Middle frontal gyrus (tissue), 1 donor: ENCODE measurements around the gene MYOT.

ENCODE experiments used
- DNase-seq: peaks from one replicate; pipeline ENCODE4 v3.0.0-alpha.2; 2015; ENCODE audit warnings: low spot score; ENCODE audit errors: extremely low spot score

MYOT gene, protein sequence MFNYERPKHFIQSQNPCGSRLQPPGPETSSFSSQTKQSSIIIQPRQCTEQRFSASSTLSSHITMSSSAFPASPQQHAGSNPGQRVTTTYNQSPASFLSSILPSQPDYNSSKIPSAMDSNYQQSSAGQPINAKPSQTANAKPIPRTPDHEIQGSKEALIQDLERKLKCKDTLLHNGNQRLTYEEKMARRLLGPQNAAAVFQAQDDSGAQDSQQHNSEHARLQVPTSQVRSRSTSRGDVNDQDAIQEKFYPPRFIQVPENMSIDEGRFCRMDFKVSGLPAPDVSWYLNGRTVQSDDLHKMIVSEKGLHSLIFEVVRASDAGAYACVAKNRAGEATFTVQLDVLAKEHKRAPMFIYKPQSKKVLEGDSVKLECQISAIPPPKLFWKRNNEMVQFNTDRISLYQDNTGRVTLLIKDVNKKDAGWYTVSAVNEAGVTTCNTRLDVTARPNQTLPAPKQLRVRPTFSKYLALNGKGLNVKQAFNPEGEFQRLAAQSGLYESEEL

DNA sequence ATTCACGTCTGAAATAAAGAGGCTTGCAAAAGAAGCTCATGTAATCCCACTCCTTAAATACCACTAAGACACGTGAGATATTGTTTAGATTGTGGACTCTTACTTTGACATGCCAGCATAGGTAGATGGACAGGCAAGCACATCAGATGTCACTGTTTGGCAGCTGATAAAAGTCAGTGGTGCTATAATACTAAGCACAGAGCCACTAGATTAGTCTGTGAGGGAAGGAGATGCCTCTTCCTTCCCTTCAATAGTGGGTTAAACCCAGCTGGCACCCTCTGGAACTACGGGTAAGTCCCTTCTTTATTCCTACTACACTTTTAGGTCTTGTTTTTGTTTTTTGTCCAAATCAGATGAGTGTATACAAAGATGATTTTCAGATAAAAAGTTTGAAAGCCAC is at the start of gene MYOT:
Gene MYOT, plus strand, starts transcription at position 197 of the 400 bp plus-strand sequence. CDS start 2,792 bp downstream, outside the sequence.
- no peak for DNase-seq

DNA sequence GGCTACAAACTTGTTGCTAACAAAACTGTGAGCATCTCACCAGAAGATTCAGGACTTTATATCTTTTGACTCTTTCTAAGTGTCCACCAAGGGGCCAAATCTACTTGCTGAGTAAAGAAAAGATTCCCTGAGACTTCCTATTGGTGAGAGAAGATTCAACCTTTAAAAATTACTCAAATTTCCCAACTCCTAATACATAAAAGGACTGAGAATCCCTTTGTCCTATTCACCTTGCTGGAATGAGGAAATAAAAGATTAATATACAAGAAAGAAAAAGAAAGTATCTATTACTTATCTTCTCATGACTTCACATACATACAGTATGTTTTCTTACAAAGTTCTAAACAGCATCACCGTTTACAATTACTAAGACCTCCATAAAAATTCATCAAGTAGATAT is 47.9 kb upstream of the MYOT start:
- no peak for DNase-seq

DNA sequence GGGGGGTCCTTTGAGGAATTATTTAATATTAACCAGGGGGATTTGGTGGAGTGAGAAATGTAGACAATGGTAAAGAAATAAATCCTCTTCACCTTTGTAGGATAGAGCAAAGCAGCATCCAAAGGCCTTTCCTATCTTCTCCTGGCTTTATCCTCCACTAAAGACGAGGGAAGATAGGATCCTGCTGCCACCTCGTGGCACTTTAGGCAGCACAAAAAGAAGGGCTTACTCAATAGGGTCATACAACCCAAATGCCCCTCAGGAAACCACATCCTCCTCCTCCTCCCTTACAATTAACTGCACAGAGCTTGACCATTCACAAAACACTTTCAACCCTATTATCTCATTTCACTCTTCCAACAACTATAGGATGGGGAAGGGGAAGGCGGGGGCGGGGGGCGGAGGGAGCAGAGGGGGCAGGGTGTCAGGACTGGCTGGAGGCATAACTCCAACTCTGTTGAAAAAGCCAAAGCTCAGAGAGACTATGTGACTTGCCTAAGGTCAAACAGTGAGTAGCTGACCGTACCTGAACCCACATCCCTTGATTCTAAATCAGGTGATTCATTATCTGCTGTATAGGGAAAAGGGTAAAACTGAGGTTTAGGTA is 45.4 kb upstream of the MYOT start:
- no peak for DNase-seq

DNA sequence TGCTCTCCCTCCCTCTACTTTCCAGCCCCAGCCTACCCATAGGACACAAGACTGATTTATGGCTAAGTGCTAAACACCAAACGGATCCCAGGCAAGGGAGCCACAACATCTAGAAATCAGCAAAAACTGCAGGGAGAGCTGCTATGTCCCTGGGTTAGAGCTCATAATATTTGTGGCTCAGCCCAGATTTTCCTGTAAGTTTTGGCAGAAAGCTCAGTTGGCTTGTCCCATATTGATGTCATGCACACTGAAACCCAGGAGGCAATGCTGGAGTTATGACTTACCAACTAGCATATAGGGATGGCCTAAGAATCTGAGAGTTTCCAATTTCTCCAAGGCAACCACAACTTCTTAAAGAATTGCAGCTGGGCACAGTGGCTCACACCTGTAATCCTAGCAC is 44.7 kb upstream of the MYOT start:
- no peak for DNase-seq

DNA sequence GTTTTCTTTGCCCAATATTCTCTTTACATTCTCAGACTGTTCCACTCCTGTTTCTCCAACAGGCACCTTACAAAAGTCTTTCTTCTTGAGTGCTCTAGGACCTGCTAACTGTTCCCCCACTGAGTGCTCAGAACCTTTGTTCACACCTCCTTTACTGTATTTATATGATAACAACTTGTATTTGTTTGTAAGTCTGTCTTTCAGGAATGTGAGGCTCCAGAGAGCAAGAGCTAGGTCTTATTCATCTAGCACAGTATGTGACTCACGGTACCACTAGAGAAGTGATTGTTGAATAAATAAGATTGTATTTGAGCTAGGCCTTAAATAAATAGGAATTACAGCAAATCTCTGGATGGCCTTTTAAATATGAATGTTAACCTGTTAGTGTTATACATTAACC is 42.5 kb upstream of the MYOT start:
- no peak for DNase-seq

DNA sequence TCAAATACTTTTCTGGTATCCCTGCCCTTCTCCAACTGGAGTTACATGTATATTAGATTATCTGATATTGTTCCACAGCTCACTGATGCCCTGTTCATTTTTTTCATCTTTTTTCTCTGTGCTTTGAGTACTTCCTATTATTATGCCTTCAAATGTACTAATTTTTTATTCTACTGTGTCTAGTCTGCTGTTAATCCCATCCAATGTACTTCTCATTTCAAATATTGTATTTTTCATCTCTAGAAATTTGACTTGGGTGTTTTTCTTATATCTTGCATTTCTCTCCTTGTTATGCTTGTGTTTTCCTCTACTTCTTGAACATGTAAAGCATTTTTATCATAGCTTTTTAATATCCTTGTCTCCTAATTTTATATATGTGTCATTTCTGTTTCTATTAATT is 41.6 kb upstream of the MYOT start:
- no peak for DNase-seq

DNA sequence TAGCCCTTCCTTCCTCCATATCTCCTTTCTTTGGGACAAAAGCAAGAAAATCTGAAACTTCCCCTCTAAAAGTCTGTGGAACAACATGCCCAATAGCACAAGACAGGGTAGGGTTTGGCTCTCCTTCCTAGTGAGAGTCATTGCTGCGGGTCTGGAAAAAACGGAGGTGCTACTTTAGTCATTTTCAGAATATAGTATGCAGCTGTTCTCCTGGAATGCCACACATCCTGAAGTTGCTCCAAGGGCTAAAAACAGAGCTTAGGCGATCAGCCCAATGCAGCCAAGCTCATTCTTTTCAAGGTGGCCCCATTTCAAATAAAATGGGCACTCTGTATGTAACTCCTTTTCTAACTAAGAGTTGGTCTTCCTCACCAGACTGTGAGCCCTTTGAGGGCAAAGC is 39.5 kb upstream of the MYOT start:
- no peak for DNase-seq

DNA sequence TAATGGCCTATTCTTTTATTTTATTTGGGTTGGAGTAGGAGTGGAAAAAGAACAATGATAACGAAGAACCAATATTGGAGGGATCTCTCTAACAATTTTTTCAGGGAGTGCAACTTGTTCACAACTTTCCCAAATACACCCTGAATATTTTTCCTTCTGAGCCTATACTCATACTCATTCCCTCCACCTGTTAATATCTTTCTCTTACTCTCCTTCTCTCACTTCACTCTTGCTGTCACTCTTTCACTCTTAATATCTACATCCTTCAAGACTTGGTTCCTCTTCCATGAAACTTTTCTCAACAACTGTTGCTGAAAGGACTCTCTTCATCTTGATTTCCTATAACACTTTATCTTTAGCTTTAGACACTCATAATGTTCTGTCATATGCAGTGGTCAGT is 39.0 kb upstream of the MYOT start:
- no peak for DNase-seq

DNA sequence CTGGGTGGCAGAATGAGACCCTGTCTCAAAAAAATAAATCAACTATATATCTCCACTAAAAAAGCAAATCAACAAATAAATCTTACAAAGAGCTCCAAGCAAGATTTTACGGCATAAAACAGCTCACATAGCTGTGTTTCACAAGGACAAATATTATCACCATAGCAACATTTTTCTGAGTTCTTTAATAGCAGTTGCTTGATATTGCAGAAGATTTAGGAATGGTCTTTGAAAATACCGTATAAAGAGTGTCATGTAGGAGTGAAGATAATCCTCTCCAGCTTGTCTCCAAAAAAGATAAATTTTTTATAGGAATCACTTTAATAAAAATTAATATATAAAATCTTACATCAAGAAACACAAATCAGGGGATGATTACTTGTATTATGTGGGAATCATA is 36.6 kb upstream of the MYOT start:
- no peak for DNase-seq

DNA sequence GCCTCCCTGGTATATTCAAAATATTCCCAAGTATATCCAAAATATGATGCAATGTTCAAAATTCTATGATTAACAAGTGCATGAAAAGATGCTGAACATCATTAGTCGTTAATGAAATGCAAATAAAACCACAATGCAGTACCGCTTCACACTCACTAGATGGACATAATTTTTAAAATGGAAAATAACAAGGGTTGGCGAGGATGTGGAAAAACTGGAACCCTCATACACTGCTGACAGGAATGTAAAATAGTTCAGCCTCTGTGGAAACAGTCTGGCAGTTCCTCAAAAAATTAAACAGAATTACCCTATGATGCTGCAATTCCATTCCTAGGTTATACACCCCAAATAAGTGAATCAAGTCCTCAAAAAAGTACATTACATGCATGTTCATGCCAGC is 36.1 kb upstream of the MYOT start:
- DNase-seq = no peak

DNA sequence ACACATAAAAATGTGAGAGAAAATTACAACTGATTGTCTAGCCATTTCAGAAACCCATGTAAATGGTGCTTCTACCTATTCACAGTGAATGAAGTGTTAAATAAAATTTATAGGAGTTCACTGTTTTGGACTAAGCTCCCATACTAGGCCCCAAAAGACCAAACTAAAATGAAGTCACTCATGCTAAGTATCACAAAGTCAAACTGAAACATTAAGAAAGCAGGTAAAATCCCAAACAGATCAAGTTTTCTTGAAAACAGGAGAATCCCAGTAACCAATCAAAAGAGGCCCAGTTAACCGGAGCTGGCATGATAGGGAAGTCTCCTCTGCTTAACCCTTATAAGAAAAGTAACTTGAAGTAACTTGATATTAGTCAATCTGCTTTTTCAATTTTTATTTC is 35.2 kb upstream of the MYOT start:
- DNase-seq = no peak

DNA sequence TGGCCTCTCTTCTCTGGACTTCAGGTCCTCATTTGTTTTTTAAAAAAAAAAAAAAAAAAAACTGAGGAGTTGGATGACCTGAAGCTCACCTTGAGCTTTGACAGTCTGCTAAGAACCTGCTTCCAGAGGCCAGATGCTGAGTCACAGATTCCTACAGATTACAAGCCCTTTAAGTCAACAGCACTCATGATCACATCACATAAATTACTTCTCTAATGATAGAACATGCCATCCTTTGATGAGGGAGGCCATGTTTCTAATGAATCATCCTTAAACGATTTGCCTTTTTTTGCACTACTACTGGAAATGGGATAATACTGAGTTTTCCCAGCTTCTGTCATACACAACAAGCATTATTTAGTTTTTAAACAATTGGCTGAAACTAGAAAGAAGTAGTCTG is 34.2 kb upstream of the MYOT start:
- no peak for DNase-seq

DNA sequence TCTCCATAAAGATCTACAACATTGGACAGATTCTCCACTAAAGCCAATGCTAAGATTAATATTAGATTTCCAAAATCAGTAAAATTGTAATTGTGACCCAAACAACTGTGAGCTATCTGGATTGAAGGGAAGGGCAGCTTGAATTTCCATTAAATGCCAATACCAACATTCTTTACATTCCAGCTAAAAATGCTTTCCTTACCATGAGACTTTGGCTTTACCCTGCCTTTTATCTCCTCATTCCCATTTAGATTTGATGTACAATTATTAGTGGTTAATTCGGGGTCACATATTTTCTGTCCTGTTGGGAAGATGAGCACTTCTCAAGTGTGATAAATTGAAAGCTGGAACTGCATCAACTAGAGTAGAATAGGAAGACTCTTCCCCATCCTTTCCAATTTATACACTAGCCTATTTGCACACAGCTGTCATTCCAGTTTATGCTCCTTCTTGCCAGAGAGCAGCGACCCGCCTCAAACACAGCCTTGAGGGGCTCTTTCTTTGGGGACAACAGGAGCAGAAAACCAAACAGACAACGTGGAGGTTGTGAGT is 33.1 kb upstream of the MYOT start:
- DNase-seq = no peak

DNA sequence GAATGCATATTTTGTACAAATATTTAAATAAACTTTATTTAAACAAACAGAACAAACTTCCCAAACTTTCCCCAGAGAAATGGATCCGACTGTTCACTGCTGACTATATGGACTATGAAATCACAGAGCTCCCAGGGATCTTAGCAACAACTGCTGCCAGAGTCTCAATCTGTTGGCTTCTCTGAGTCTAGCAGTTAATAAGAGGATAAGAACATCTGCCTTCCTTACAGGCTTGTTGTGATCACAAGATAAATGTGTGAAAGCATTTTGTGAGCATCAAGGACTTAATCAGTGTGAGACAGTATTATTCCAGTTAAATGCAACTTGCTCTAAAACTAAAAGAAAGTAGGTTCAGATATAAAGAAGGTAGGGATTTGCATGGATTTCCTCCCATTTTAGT is 31.4 kb upstream of the MYOT start:
- DNase-seq = no peak

DNA sequence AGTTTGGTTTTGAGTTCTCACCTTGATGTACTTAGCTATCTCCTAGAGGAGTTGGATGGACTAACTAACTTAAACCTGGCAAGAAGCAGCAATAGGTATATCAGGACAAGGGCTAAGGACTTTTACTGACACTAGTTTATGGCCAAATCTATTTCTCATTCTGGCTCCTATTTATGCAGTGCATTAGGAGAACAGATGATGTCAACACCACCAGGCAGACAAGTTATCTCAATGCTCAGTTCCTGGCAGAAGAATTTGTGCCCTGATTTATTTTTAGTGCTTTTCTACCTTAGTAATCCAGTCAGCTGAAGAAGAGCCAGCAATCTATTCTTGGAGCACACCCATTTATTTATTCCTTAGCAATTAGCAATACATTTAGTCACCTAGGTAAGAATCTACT is 30.7 kb upstream of the MYOT start:
- DNase-seq = no peak

DNA sequence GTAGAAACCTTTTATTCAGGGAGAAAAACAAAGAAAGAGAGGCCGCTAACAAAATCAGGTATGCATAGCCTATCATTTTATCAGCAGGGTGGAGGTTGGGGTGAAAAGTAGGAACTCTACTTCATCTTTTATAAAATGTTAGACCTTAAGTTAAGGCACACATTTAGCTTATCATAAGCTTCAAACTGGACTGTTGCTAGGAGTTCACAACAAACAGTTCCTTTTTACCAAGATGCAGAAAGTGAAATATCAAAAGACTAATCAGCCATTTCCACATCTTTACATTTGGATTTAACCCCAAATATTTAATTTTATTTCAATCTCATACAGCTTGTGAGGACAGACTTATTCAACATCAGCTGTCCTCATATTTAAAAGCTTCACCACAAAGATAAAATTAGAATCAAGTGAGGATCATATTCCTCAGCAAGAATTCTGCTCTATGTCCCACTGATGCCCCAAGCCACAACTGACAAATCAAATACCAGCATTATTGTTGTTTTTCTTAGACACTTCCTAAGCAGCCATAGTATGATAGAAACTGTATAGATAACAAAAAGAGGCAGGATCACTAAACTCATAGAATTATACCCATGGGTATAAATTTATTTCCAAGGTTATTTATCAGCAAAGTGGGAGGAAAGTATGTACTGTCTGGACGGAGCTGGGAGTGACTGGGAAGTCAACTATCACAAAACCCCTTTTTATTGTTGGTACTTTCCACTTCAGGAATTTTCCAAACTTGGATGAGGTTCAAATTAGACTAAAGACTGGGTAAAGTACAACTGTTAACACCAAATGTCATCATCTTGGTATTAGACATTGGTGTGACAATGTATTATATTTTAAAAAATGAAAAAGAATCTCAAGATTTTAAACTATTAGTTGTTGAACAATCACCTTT is 29.9 kb upstream of the MYOT start:
- DNase-seq = no peak

DNA sequence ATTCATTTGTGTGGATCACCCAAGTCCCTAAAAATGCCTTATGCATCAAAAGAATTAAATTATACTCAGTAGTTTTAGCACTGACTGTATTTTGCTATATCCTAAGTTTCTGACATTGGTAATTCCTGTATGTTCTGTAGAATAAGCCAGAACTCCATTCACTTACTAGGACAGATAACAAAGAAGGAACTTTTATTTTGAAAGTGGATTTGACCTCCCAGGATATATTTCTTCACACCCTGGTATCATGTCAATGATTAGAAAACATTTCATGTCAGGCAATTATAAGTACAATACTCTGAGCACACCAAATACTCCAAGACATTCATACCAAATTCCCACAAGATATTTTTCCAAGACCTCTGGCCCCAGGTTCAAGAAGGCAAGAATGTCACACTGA is 28.7 kb upstream of the MYOT start:
- DNase-seq = no peak

DNA sequence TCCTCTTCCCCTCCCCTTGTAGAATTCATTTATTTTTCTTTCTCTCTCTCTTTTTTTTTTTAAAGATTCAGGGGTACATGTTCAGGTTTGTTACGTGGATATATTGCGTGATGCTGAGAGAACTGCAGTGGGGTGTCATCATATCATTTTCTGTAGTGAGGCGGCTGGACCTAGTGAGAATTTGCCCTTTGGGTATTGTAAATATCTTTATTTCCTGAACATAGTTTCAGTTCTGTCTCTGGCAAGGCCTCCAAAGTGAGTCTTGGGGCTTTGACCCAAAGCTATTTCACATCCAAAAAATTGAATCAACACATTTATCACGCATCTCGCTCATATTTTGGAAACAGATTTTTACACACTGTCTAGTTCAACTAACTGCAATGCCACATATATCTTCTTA is 25.4 kb upstream of the MYOT start:
- DNase-seq = no peak

DNA sequence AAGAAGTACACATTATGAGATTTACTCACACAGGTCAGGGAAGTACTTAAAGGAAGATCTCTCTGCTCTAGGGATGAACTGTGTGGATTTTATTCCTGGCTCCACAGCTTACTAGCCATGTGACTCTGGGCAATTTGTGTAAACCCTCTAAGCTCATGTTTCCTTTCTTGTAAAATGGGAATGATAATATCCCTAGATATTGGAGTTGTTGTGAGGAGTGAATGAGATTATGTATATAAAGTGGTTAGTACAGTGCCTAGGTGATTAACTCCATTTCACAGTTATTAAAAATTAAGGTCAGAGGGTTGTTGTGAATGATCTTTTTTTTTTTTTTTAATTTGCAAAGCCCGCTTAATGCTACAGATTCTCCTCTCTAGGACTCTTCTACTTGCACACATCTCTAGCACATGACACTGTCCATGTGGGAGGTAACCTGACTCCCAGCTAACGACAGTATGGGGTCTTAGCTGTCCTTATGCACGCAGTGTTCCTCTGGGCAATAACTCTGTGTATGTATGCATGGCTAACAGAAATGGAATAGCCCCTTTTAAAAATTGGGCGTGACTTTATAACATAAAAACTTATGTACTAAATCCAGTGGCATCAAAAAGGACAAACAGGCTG is 23.9 kb upstream of the MYOT start:
- no peak for DNase-seq

DNA sequence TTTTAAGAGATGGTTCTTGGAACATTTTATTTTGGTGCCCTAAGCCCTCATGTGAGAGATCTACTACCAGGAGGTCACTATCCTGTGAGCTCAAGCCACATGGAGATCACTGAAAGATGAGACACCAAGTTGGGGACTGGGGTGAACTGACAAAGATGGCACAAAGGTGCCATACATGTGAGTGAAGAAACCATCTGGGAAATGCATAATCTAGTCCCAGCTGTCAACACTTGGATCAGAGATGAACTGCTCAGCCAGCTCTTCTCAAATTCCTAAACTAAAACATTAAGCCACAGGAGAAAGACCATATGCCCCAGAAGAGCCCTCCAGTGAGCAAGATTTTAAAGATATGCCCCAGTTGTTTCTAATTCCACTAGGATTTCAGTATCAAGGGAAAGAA is 22.2 kb upstream of the MYOT start:
- DNase-seq = no peak

DNA sequence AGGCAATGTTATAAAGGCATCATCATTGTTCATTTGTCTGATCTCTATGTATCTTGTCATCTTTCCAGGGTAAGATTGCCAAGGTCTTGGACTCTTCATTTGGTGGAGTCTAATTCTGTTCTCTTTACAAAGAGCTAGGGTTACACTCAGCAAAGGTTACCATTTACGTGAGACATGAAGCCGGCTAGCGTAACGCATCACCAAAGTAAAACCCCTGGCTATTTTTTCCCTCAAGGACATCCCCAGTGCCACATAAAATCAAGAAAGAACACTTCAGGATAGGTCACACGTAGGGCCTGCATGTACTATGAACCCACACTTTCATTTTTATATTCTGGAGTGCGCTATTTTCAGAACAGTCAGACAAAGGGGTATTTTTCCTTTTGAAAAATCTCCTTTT is 20.0 kb upstream of the MYOT start:
- DNase-seq = no peak
